Activated CD4-positive, alpha-beta T cell treated with anti-CD3 and anti-CD28 coated beads, Interleukin-2, Interleukin-6, amounts not matched to agents 100 ng/mL and 50 ng/mL, durations not matched to agents 16 hours and 8 hours (primary cell): ENCODE data around the gene SLK.
A peak's percentile ranks its signal among the peaks of the same experiment; 100 is the strongest.

Source experiments
- DNase-seq: peaks from one replicate; pipeline ENCODE4 v3.0.0-alpha.2; 2020

Gene SLK

GRCh38 chr10:104034401-104035193 lies 67.7 kb downstream of the SLK start:
- no peak for DNase-seq

DNA sequence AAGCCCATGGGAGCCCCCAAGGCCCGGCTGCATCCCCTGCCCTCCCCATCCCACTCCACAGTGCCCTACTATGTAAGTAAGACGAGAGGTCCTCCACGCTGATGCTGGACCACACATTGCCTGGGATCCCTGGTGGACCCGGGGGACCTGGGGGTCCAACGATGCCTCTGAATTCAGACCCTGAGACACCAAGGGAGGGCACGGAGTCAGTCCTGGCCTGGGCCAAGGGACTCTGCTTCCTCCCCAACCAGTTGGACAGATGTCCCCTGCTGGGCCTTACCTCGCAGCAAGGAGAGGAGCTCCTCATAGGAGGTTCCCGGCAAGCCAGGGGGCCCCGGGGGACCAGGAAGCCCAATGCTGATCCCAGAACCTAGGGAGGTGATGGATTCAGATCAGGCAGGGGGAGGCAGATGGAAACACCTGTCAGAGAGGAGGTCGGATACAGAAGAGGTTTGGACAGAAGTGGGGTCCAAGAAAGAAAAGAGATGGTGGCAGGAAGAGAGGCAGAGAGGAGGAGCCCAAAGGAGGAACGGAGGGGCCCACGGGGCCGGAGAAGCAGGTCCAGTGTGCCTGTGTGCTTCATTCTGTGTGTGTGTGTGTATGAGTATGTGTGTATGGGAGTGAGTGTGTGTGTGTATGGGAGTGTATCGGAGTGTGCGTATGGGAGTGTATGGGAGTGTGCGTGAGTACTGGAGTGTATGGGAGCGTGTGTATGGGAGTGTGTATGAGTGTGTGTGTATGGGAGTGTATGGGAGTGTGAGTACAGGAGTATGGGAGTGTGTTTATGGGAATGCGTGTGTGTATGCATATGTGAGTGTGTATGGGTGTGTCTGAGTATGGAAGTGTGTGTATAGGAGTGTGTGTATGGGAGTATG lies 68.5 kb downstream of the SLK start:
- no peak for DNase-seq

- no peak for DNase-seq
Observed at GRCh38 chr10:104036069-104036384, 69.1 kb downstream of the SLK start.

GRCh38 chr10:104036518-104037260 lies 69.7 kb downstream of the SLK start:
- no peak for DNase-seq

DNA sequence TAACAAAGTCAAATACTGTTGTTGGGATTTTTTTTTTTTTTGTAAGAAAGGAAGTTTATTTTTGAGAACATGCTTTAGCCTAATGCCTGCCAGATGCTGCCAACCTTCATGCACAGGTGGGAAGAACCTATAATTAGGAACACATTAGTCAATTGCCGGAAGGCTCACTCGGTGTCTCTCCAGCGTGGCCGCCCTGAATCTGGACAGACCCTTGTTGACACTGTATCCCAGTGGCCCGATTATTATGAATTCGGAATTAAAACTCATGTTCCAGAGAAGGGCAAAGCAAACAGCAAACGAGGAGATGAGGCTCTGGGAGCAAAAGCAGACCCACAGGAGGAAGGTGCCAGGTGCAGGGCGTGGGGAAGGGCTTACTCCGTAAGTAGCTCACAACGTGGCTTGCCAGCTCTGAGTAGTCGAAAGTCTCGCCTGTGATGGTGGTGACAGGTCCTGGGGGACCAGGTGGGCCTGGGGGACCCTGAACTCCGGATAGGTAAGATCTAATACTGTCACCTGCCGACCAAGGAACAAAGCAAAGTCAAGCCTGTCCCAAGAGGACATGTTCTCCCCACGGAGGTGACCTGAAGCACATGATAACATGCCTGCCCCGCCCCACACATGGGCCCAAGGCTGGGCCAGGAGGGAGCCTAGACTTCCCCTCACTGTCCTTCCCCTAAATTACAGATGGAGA lies 70.5 kb downstream of the SLK start:
- DNase-seq = no peak

- DNase-seq = no peak
Observed at GRCh38 chr10:104038537-104038936, 71.6 kb downstream of the SLK start.

DNA sequence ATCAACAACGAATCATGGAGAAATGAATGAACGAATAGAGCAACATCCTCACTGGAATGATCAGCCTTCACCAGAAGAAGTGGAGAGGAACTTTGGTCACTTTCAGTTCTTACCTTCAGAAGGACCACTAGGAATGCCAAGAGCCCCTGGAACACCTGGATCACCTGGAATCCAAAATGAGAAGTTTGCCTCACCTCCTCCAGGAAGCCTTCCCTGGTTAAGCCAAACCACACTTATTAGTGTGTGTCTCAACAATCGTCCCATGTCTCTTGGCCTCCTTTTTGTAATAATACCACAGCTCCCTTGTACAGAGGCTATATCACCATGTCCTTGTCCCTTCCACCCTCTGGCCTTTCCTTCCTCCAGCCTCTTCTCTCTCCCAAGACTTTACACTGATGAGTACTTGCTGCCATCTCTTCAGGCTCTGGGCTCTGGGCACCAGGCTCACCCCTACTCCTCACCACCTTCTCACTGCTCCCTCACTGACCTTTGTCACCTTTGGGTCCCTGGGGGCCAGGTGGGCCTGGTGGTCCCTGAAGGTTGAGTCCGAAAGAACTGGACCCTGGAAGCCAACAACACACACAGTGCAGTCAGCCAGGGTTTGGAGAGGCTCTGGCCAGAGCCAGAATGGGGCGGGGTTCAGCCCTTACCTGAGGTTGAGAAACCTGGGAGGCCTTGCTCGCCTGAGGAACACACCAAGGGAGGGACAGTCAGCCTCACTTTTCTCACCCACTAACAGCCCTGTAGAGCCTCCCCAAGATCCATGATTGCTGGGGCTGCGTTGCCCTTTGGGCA lies 72.2 kb downstream of the SLK start:
- DNase-seq = no peak

- no peak for DNase-seq
Observed at GRCh38 chr10:104040382-104040781, 73.4 kb downstream of the SLK start.

DNA sequence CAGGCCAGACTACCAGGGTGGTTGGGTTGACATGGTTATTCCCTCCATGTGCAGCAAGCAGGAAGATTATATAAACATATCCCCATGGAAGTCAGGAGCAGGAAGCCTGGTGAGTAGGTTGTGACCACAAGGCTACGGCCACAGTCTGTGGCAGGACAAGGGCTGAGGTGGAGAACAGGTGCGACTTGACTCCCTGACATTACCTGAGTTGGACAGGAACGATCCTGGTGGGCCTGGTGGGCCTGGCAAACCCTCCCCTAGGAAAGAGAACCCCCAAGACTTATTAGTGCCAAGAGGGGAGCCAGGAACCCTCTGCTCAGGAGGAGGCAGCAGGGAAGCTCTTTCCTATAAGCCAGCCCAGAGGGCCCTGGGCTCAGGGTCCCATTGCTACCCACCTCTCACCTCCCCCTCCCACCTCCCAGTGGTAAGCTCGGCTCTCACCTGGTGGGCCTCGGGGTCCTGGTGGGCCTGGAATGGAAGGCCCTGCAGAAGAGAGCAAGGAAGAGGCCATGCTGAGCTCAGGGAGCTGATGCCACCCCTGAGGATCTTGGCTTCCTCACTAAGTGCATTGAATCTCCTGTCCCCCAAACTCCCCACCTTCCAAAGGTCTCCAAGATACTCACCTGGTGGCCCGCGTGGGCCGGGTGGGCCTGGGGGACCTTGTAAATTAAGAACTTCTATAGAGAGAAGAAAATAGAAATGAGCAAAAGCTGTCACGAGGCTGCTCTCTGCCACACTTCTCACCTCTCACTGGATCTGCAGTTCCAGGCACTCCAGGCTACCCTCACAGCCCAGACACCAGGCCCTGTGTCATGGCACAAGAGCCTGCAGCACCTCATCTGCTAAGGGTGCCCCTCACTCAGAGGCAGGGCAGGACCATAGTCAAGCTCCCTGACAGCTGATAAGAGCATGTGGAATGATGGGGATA lies 74.2 kb downstream of the SLK start:
- no peak for DNase-seq

GRCh38 chr10:104041891-104042535 lies 75.1 kb downstream of the SLK start:
- DNase-seq = no peak

- DNase-seq = no peak
Observed at GRCh38 chr10:104043185-104043830, 76.4 kb downstream of the SLK start.

- no peak for DNase-seq
Observed at GRCh38 chr10:104043854-104044253, 76.9 kb downstream of the SLK start.

DNA sequence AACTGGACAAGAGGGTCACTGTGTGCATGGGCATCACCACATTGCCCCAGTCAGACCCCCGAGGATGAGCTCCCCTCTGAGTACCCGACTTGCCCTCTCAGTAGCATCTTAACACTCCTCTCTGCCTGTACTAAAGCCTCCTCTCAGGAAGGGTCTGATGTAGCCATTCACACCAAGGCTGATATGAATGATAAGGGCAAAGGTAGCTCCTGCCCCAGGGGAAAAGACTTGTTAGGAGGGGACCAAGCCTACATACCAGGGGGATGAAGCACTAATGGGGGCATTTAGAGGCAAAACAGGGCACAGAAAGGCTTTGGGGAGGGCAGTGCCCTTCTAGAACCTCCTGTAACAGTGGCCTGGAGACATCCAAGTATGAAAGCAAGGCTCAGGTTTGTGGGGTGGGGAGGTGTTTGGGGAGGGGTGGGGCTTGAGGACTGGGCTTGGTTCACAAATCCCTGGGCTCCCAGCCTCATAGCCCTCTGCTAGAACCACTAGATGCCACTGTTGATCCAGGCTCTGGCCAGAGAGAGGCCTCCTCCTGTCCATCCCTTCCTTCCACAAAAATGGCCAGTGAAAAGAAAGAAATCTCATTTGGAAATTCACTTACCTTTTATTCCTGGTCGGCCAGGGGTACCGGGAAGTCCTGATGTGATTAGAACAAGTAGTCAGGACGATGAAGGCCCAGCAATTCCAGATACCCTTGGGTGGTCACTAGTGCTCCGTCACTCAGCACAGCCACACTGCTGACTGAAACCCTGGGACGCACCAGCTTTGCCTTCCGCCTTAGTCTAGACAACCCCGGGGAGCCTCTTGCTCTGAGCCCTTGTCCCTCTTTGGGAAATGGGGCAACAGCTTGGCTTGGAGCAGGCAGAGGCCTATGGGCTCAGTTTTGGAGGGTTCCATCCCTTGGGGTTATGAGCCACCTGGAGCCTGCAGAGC lies 78.5 kb downstream of the SLK start:
- DNase-seq = peak; percentile 10

GRCh38 chr10:104046651-104047050 lies 79.7 kb downstream of the SLK start:
- no peak for DNase-seq

DNA sequence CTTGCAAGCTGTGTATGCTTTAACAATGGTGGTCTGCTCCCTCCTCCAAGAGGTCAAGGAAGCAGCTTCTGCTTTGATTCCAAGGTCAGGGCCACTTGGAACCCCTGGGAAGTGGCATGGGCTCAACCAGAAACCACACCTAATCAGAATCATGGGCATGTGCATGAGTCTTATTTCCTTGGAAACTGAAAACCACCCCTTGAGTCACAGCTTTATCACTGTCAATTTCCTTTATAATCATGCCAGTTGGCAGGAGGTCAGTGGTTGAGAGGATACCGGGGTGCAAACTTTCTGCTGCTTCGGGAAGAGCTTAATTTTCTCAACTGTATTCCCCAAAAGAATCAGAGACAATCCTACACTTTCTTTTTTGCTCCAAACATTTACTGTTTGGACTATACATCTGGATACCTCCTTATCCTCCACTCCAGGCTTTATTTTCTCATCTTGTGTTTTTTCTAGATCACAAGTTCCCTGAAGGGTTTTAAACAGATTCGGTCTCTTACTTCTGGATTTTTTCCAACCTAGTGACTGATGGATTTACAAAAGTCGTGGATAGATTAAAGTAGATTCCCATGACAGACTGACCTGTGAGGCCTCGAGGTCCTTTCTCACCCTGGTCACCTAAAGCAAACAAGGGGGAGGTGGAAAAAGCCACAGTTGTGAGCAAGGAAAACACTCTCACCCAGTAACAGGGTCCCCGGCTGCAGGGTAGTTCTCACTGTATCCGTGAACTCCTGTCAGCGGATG lies 82.7 kb downstream of the SLK start:
- DNase-seq = peak; percentile 10

GRCh38 chr10:104052431-104052830 lies 85.5 kb downstream of the SLK start:
- DNase-seq = no peak

DNA sequence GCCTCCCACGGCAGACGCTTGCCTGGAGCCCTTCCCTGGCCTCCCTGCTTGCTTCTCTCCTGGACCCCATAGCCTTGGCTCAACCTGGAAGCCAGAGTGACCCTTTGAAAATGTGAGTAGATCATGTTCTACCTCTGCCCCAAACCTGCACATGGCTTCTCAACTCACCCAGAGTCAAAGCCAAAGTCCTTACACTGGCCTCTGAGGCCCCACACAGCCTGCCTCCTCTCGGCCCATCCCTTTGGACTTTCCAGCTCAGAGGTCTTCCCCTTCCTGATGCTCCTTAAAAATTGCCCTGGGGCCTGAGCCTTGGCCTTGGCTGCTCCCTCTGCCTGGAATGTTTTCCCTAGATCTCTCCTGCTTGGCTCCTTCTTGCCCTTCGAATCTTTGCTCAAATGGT lies 86.3 kb downstream of the SLK start:
- DNase-seq = no peak

GRCh38 chr10:104054430-104054829 lies 87.5 kb downstream of the SLK start:
- DNase-seq = no peak
